Erythroblast (primary cell): ENCODE measurements around the gene DUSP6.

Experiments
- DNase-seq, 2 experiments: peaks; one replicate each; lab custom pipeline; 2025; lab: John Stamatoyannopoulos, UW
- GATA1 ChIP-seq: IDR thresholded peaks from 2 replicates; pipeline ENCODE4 v1.6.1; 2011; ENCODE audit warnings: low read depth, mild to moderate bottlenecking, control low read depth, low read length, moderate library complexity
- POLR2A ChIP-seq: IDR thresholded peaks from 2 replicates; pipeline ENCODE4 v1.6.1; 2011; ENCODE audit warnings: mild to moderate bottlenecking, low read length

DUSP6 gene

GRCh38 chr12:89352492-89353187 lies at the start of gene DUSP6:
Gene DUSP6 (minus strand): TSS chr12:89352501. CDS start chr12:89352039, 462 bp downstream.
- TF ChIP-seq GATA1 (no peak), POLR2A (peak; percentile 81)

GRCh38 chr12:89401433-89402058 lies 49.2 kb upstream of the DUSP6 start:
- no peak for DNase-seq
- no peak for TF ChIP-seq GATA1
- no peak for TF ChIP-seq POLR2A

More at GRCh38 chr12:89352492-89353187, at the start of gene DUSP6:
- peak; percentile 95 to 96 for DNase-seq

DNA sequence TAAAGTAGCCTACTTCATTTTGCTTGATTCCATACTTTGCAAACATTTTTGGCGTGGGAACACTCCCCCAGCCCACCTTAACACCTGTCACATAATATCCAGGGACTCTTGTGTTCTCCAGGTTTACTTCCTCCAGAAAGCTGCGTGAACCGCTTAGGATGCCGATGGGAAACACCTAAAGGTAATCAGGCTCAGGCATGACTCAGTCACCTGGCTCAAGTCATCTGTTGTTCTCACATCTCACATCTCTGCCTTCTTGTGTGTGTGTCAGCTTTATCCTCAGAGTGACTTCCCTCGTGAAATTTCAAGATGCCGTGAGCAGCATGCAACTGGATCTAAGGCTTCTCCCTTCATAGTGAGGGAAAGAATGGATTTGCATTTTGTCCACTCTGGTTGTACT lies 48.1 kb upstream of the DUSP6 start:
- DNase-seq, result no peak
- TF ChIP-seq GATA1, result no peak
- TF ChIP-seq POLR2A, result no peak

DNA sequence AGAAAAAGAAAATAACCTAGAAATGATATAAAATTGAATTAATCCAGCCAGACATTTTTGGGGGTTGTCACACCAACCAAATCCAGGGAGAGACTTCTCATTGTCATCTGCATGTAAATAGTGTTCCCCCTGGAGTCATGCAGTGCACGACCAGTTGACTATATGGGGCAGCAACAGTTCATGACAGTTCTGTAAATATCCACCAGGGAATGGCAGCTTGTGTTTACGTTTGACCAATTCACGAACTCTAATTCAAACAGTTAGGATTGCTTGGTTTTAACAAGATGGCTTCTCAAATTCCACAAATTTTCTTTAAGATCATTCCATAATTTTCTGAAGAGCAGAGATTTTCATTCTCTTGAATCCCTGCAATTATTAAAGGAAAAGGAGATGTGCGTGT lies 43.4 kb upstream of the DUSP6 start:
- peak in 1 of 2 experiments; percentile 5 for DNase-seq
- no peak for TF ChIP-seq GATA1
- no peak for TF ChIP-seq POLR2A

DNA sequence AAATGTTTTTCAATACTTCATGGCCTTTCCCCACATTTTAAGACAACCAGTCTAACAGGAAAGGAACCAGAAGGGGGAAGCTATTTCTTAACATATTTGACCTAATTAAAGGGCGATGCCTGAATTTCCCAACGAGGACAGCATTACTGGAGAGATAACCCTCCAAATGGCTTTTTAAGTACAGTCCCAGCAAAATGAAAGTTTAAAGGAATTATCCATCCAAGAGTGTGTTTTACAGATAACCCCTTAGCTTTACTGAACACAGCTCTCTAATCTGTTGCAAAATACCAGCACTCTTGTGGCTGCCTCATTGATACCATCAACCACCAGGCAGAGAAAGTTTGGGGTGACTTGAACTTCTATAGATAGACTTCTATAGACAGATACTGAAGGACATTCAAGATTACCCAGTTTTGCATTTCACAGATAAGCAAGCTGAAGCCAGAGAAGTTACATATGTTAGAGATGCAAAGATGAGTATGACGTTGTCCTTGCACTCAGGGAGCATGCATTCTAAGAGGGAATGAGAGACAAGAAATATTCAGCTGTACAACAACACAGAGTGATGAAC lies 41.3 kb upstream of the DUSP6 start:
- peak; percentile 87 for TF ChIP-seq GATA1
- no peak for TF ChIP-seq POLR2A
- DNase-seq, result peak; percentile 89 to 98

DNA sequence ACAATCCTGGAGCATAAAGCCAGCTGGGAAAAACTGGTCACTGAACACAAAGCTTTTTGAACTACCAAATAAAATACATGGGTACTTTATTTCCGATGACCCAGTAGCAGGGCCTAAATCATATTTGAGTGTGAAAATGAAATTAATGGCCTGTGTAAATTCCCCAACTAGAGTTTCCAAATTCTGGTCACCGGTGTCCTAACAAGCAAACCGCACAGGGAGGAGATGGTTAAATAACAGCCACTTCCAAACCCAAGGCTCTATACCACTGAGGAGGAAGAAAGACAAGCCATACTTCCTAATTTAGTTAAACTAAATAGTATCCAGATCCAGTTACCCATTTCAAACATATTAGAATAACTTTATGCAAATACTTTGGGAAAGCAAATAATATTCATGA lies 40.1 kb upstream of the DUSP6 start:
- TF ChIP-seq GATA1 (no peak), POLR2A (no peak)
- peak in 1 of 2 experiments; percentile 11 for DNase-seq

DNA sequence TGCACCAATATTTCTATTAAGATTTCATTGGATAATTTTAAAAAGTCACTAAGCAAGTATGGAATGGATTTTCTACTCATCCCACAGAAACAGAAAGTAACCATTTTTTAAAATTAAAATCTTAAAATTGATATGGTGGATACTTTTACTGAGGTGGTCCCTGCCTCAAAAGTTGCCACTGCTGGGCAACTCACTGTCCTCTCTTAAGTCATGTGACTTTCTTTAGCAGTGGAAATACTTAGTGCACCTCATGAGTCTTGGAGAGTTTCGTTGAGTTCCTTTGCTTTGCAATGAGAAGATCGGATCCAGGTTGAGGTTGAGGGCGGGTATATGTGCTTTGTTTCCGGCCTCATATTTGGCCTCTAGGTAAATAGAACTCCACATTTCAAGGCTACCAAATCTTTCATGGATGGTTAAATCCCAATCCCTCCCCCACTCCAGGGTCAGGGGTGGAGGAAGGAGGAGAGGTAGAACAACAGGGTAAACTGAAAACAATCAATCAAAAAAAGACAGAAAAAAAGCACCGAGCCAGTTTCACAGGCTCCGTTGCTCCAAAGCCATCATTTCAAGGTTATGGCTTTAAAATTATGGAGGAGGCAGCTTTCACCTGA lies 39.5 kb upstream of the DUSP6 start:
- TF ChIP-seq POLR2A (no peak), GATA1 (no peak)

GRCh38 chr12:89390802-89391673 lies 38.7 kb upstream of the DUSP6 start:
- TF ChIP-seq POLR2A (no peak), GATA1 (no peak)
- DNase-seq, result peak; percentile 65 to 68

More for the DNA sequence above, 39.5 kb upstream of the DUSP6 start:
- no peak for DNase-seq

DNA sequence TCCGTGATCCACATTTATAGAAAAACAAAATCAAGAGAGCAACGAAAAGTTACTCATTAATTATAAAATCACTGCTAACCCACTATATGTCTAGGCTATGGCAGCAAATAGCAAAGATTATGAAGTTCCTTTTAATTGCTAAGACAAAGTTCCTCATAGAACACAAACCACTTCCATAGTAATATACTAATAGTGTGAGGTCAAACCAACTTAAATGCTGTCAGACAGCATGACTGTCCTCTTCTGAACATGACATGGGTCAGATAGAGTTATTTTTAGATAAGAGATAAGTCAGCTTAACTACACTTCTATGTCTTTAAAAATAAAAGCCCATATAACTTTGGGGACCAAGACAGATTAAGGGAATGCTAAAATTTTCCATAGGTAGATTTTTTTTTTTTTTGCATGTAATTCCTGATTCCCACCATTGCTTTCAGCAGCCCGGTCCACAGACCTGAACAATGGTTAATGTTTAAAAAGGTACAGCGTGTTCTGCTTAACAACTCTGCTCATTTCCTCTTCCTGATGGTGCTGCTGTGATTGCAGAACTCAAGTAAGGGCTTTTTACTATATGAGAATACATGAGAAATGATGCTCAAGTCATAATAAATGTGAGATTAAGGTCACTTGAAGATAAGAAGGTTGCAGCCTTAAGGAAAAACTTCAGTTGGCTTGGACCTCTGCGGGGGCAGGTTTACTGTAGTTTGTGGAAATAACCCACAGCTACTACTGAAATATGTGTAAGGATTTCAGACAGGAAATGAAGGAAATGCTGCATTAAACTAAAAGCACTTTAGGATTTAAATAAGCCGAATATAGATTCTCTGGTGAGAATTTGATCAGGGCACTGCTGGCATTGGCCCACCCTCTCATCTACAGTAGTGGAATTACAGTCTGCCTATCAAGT lies 37.7 kb upstream of the DUSP6 start:
- peak in 1 of 2 experiments; percentile 9 for DNase-seq
- no peak for TF ChIP-seq POLR2A
- no peak for TF ChIP-seq GATA1

- TF ChIP-seq GATA1 (no peak), POLR2A (no peak)
- peak in 1 of 2 experiments; percentile 13 for DNase-seq
Measured at GRCh38 chr12:89386138-89386537, 33.8 kb upstream of the DUSP6 start.

GRCh38 chr12:89384807-89385206 lies 32.5 kb upstream of the DUSP6 start:
- no peak for DNase-seq
- TF ChIP-seq GATA1 (no peak), POLR2A (no peak)
